WTC11 (cell line): Measurements from ENCODE around the gene PRUNE2. TPM values are rescaled to one million over a fixed set of nuclear protein-coding genes. Genes with fewer than 3 reads are reported as not detected.

Experiments used
- ATAC-seq: fragments of 200-7000 bp; cut with Tn5 transposase; 2 replicates; pipeline ENCODE4 v1.10.0; 2021; ENCODE audit warnings: mild to moderate bottlenecking, moderate library complexity
- CTCF ChIA-PET: fragments of 300-600 bp; sonication (Branson Sonifier 250); formaldehyde crosslinking; loops from one replicate; lab custom pipeline; 2021; ENCODE audit warnings: antibody characterized with exemption; lab: Charles Lee
- POLR2A ChIA-PET: fragments of 350-600 bp; sonication (Branson Sonifier 250); formaldehyde crosslinking; loops from one replicate; lab custom pipeline; 2021; ENCODE audit warnings: antibody characterized with exemption; lab: Charles Lee
- DNase-seq: peaks from one replicate; pipeline ENCODE4 v3.0.0; 2021; ENCODE audit warnings: low spot score
- H3K27ac Mint-ChIP-seq: 2 replicates; pipeline ENCODE4 v1.8.0; 2021; ENCODE audit warnings: mixed read lengths
- H3K27me3 Mint-ChIP-seq: 2 replicates; pipeline ENCODE4 v1.8.0; 2021; ENCODE audit warnings: low read depth, mild to moderate bottlenecking, moderate library complexity, mixed read lengths
- H3K36me3 Mint-ChIP-seq: 2 replicates; pipeline ENCODE4 v1.8.0; 2021; ENCODE audit warnings: mixed read lengths
- H3K4me1 Mint-ChIP-seq: 2 replicates; pipeline ENCODE4 v1.8.0; 2022; ENCODE audit warnings: mixed read lengths
- H3K4me3 Mint-ChIP-seq: 2 replicates; pipeline ENCODE4 v1.8.0; 2021; ENCODE audit warnings: mild to moderate bottlenecking, moderate library complexity, mixed read lengths
- H3K9me3 Mint-ChIP-seq: 2 replicates; pipeline ENCODE4 v1.8.0; 2021; ENCODE audit warnings: mixed read lengths
- ARID4B ChIP-seq: sonication (generic); formaldehyde crosslinking; IDR thresholded peaks from 2 replicates; pipeline ENCODE4 v1.8.0; 2023; ENCODE audit warnings: missing genetic modification reagents, mild to moderate bottlenecking, borderline replicate concordance
- CDX4 ChIP-seq: fragments of 250-450 bp; sonication (Bioruptor Pico); IDR thresholded peaks from 2 replicates; pipeline ENCODE4 v1.9.0; 2021; ENCODE audit warnings: moderate library complexity, mild to moderate bottlenecking, inconsistent platforms, borderline replicate concordance
- CREM ChIP-seq: sonication (generic); formaldehyde crosslinking; IDR thresholded peaks from 2 replicates; pipeline ENCODE4 v1.8.1; 2022; ENCODE audit warnings: mild to moderate bottlenecking, missing genetic modification reagents, moderate library complexity
- ESRRA ChIP-seq: sonication (generic); formaldehyde crosslinking; IDR thresholded peaks from 2 replicates; pipeline ENCODE4 v1.8.1; 2022; ENCODE audit warnings: mild to moderate bottlenecking, missing genetic modification reagents, borderline replicate concordance
- ETV6 ChIP-seq: sonication (generic); formaldehyde crosslinking; IDR thresholded peaks from 2 replicates; pipeline ENCODE4 v1.8.1; 2022; ENCODE audit warnings: mild to moderate bottlenecking, missing genetic modification reagents
- FOXK1 ChIP-seq: sonication (generic); formaldehyde crosslinking; IDR thresholded peaks from 2 replicates; pipeline ENCODE4 v1.8.0; 2022; ENCODE audit warnings: mild to moderate bottlenecking, moderate library complexity, missing genetic modification reagents
- FOXP1 ChIP-seq: sonication (generic); formaldehyde crosslinking; IDR thresholded peaks from 2 replicates; pipeline ENCODE4 v1.8.0; 2022; ENCODE audit warnings: missing genetic modification reagents, mild to moderate bottlenecking, moderate library complexity, borderline replicate concordance
- HMGA2 ChIP-seq: fragments of 250-450 bp; sonication (Bioruptor Pico); IDR thresholded peaks from 2 replicates; pipeline ENCODE4 v1.4.0; 2021; ENCODE audit warnings: mild to moderate bottlenecking, moderate library complexity
- JAZF1 ChIP-seq: fragments of 250-450 bp; sonication (Bioruptor Pico); IDR thresholded peaks from 2 replicates; pipeline ENCODE4 v1.9.0; 2021; ENCODE audit warnings: moderate library complexity, mild to moderate bottlenecking, inconsistent platforms
- MXD4 ChIP-seq: fragments of 250-450 bp; sonication (Bioruptor Pico); IDR thresholded peaks from 2 replicates; pipeline ENCODE4 v1.8.0; 2021; ENCODE audit warnings: mild to moderate bottlenecking, moderate library complexity, borderline replicate concordance
- NR3C1 ChIP-seq: sonication (generic); formaldehyde crosslinking; conservative IDR thresholded peaks from 2 replicates; pipeline ENCODE4 v1.8.1; 2023; ENCODE audit warnings: low read depth, mild to moderate bottlenecking, missing genetic modification reagents
- PRRX2 ChIP-seq: fragments of 250-450 bp; sonication (Bioruptor Pico); IDR thresholded peaks from 2 replicates; pipeline ENCODE4 v1.8.0; 2021; ENCODE audit warnings: mild to moderate bottlenecking
- TCF7 ChIP-seq: sonication (generic); formaldehyde crosslinking; IDR thresholded peaks from 2 replicates; pipeline ENCODE4 v1.8.0; 2022; ENCODE audit warnings: mild to moderate bottlenecking, low read depth, missing genetic modification reagents, moderate library complexity
- TEAD1 ChIP-seq: sonication (generic); formaldehyde crosslinking; IDR thresholded peaks from 2 replicates; pipeline ENCODE4 v1.8.0; 2022; ENCODE audit warnings: mild to moderate bottlenecking, missing genetic modification reagents
- ZBTB21 ChIP-seq: sonication (generic); formaldehyde crosslinking; IDR thresholded peaks from 2 replicates; pipeline ENCODE4 v1.8.1; 2023; ENCODE audit warnings: mild to moderate bottlenecking, missing genetic modification reagents, borderline replicate concordance
- ZNF232 ChIP-seq: sonication (generic); formaldehyde crosslinking; IDR thresholded peaks from 2 replicates; pipeline ENCODE4 v1.8.0; 2022; ENCODE audit warnings: mild to moderate bottlenecking, missing genetic modification reagents
- ZNF396 ChIP-seq: fragments of 250-450 bp; sonication (Bioruptor Pico); IDR thresholded peaks from 2 replicates; pipeline ENCODE4 v1.8.0; 2021; ENCODE audit warnings: mild to moderate bottlenecking, moderate library complexity, borderline replicate concordance
- ZNF416 ChIP-seq: fragments of 250-450 bp; sonication (Bioruptor Pico); IDR thresholded peaks from 2 replicates; pipeline ENCODE4 v1.9.0; 2021; ENCODE audit warnings: mild to moderate bottlenecking, inconsistent platforms
- ZNF423 ChIP-seq: fragments of 250-450 bp; sonication (Bioruptor Pico); IDR thresholded peaks from 2 replicates; pipeline ENCODE4 v2.1.2; 2022; ENCODE audit warnings: mild to moderate bottlenecking, moderate library complexity
- ZSCAN18 ChIP-seq: fragments of 250-450 bp; sonication (Bioruptor Pico); IDR thresholded peaks from 2 replicates; pipeline ENCODE4 v2.1.2; 2022; ENCODE audit warnings: mild to moderate bottlenecking, moderate library complexity
- total RNA-seq: library from RNA; stranded (reverse); gene quantifications from 3 replicates; pipeline ENCODE4 v1.2.3, GENCODE V29; 2021
- TF ChIP-seq, protein P1 (sequence below): sonication (generic); formaldehyde crosslinking; IDR thresholded peaks from 2 replicates; pipeline ENCODE4 v1.8.1; 2023; ENCODE audit warnings: mild to moderate bottlenecking, missing genetic modification reagents, moderate library complexity
- TF ChIP-seq, protein P2 (sequence below): sonication (generic); formaldehyde crosslinking; IDR thresholded peaks from 2 replicates; pipeline ENCODE4 v1.8.1; 2022; ENCODE audit warnings: low read depth, missing genetic modification reagents, borderline replicate concordance
- TF ChIP-seq, protein P3 (sequence below): sonication (generic); formaldehyde crosslinking; IDR thresholded peaks from 2 replicates; pipeline ENCODE4 v1.8.1; 2022; ENCODE audit warnings: mild to moderate bottlenecking, moderate library complexity, missing genetic modification reagents

The PRUNE2 gene
- total RNA-seq, 1 experiment from 2014 or later: 13.1 TPM

GRCh38 chr9:76581731-76582130, 324.2 kb downstream of the PRUNE2 start:
- TF ChIP-seq ETV6 (CRISPR knock-in tag): no peak
- no peak for TF ChIP-seq NR3C1
- TF ChIP-seq ZNF232 (CRISPR knock-in tag): no peak
- no peak for TF ChIP-seq ZNF416 (CRISPR knock-in tag)
- TF ChIP-seq CDX4 (CRISPR knock-in tag): no peak
- TF ChIP-seq ESRRA: no peak
- Mint-ChIP-seq H3K27me3 (no peaks in the 10 kb centered on the region), H3K4me3 (no peak overlapping the region), H3K36me3 (no peaks in the 10 kb centered on the region), H3K4me1 (peaks cover 13% of the 10 kb centered on the region), H3K9me3 (no peaks in the 10 kb centered on the region), H3K27ac (no peak overlapping the region)
- ATAC-seq (no peak), DNase-seq (no peak)
- ChIA-PET CTCF (no interaction called here), POLR2A (no interaction called here)

- Mint-ChIP-seq H3K27ac (no peak overlapping the region), H3K4me3 (no peak overlapping the region), H3K4me1 (peaks cover 12% of the 10 kb centered on the region), H3K9me3 (no peaks in the 10 kb centered on the region), H3K36me3 (no peaks in the 10 kb centered on the region), H3K27me3 (no peaks in the 10 kb centered on the region)
- no peak for ATAC-seq
- CTCF ChIA-PET: no interaction called here
- TF ChIP-seq, protein P1, sequence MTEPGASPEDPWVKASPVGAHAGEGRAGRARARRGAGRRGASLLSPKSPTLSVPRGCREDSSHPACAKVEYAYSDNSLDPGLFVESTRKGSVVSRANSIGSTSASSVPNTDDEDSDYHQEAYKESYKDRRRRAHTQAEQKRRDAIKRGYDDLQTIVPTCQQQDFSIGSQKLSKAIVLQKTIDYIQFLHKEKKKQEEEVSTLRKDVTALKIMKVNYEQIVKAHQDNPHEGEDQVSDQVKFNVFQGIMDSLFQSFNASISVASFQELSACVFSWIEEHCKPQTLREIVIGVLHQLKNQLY: no peak
- TF ChIP-seq PRRX2 (CRISPR knock-in tag) (no peak), ZBTB21 (CRISPR knock-in tag) (no peak), HMGA2 (CRISPR knock-in tag) (no peak), FOXK1 (CRISPR knock-in tag) (no peak), ZNF232 (CRISPR knock-in tag) (no peak), ZNF423 (CRISPR knock-in tag) (no peak), CREM (no peak), ZSCAN18 (CRISPR knock-in tag) (no peak), MXD4 (CRISPR knock-in tag) (no peak), JAZF1 (CRISPR knock-in tag) (no peak)
- TF ChIP-seq, protein P2, sequence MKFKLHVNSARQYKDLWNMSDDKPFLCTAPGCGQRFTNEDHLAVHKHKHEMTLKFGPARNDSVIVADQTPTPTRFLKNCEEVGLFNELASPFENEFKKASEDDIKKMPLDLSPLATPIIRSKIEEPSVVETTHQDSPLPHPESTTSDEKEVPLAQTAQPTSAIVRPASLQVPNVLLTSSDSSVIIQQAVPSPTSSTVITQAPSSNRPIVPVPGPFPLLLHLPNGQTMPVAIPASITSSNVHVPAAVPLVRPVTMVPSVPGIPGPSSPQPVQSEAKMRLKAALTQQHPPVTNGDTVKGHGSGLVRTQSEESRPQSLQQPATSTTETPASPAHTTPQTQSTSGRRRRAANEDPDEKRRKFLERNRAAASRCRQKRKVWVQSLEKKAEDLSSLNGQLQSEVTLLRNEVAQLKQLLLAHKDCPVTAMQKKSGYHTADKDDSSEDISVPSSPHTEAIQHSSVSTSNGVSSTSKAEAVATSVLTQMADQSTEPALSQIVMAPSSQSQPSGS (CRISPR knock-in tag): no peak
- no peak for DNase-seq
- POLR2A ChIA-PET: interaction anchor here (0.6 kb wide), 1 partner anchor 638 kb away, joined by 7 read pairs; no protein-coding TSS in a partner anchor
Observed at GRCh38 chr9:76580820-76581219, 325.1 kb downstream of the PRUNE2 start.

DNA sequence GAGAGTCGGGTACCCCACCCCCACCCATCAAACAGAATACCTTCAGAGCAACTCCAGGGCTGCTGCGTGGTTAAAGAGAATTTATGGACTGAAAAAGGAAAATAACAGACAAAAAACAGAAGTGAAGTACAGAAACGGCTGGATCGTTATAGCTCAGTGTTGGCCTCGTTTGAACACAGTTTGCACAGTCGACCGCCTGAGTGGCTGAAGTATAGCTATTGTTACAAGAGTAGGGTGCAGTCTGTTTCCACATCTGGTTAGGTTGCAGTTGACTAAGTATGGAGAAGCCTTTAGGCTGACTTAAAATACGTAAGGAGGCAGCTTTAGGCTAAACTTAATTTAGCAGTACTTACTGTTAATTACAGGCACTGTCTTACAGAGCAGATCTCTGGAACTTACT, 325.7 kb downstream of the PRUNE2 start:
- Mint-ChIP-seq H3K27ac (no peak overlapping the region), H3K4me1 (peaks cover 12% of the 10 kb centered on the region), H3K27me3 (no peaks in the 10 kb centered on the region), H3K36me3 (no peaks in the 10 kb centered on the region), H3K4me3 (no peak overlapping the region), H3K9me3 (no peaks in the 10 kb centered on the region)
- DNase-seq: no peak
- ChIA-PET CTCF (interaction anchor here (1.2 kb wide), 1 partner anchor 63 kb away, joined by 3 read pairs; no protein-coding TSS in a partner anchor), POLR2A (interaction anchor here (0.6 kb wide), 1 partner anchor 637 kb away, joined by 7 read pairs; no protein-coding TSS in a partner anchor)
- no peak for ATAC-seq
- no peak for TF ChIP-seq FOXP1 (CRISPR knock-in tag)
- no peak for TF ChIP-seq HMGA2 (CRISPR knock-in tag)
- TF ChIP-seq ZNF396 (CRISPR knock-in tag): no peak
- TF ChIP-seq TCF7 (CRISPR knock-in tag): no peak
- TF ChIP-seq TEAD1 (CRISPR knock-in tag): no peak
- no peak for TF ChIP-seq ARID4B (CRISPR knock-in tag)
- TF ChIP-seq ZNF416 (CRISPR knock-in tag): no peak
- TF ChIP-seq, protein P3, sequence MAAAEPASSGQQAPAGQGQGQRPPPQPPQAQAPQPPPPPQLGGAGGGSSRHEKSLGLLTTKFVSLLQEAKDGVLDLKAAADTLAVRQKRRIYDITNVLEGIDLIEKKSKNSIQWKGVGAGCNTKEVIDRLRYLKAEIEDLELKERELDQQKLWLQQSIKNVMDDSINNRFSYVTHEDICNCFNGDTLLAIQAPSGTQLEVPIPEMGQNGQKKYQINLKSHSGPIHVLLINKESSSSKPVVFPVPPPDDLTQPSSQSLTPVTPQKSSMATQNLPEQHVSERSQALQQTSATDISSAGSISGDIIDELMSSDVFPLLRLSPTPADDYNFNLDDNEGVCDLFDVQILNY (CRISPR knock-in tag): no peak
